HG03064 (cell line): ENCODE measurements around the gene RNASE2.
A peak's percentile ranks its signal among the peaks of the same experiment; 100 is the strongest.
"Not testable (repeated sequence)": the region's sequence is repeated elsewhere in the genome, so short reads cannot be mapped to it uniquely, and the experiment has no call there.

Experiments
- ATAC-seq: cut with Tn5 transposase; IDR thresholded peaks from one replicate; pipeline ENCODE4 v1.9.1; 2021; ENCODE audit warnings: low read depth; ENCODE audit not compliant: unreplicated experiment

Gene RNASE2

DNA sequence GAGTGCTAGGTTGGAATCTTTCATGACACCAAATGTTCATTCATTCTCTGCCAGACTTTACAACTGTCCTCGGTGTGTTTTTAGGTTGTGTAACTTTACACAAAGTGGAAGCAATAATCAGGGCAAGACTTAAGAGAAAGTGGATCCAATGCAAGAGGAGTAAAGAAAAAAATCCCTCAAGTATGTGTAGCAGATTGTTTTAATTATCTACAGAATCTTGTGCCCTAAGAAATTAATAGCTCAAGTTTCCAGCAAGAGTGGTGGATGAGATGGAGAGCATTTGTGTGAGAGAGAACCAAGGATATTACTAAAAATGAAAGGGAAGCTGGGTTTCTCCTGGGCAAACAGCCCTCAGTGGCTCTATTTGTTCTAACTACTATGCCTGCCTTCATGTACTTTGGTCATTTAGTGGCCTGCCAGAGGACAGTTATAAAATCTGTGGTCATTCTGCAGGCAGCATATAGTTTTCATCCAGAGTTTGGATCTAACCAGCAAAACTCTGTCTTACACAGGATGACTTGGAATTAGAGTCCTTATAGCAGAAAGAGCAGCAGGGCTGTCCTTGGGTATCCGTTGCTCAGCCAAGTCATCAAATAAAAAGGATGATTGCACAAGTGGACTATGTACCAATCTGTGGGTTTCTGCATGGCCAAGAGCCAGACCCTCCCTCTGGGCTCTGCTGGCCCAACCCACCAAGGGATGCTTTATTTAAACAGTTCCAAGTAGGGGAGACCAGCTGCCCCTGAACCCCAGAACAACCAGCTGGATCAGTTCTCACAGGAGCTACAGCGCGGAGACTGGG is at the start of gene RNASE2:
TSS of gene RNASE2 (plus strand) at position 752 of the 802 bp plus-strand sequence. CDS start 285 bp downstream, outside the sequence.
- not testable (repeated sequence) for ATAC-seq

- ATAC-seq, result no peak
Observed at GRCh38 chr14:20905676-20906075, 49.6 kb upstream of the RNASE2 start.

- ATAC-seq, result no peak
Observed at GRCh38 chr14:20907214-20907613, 48.1 kb upstream of the RNASE2 start.

DNA sequence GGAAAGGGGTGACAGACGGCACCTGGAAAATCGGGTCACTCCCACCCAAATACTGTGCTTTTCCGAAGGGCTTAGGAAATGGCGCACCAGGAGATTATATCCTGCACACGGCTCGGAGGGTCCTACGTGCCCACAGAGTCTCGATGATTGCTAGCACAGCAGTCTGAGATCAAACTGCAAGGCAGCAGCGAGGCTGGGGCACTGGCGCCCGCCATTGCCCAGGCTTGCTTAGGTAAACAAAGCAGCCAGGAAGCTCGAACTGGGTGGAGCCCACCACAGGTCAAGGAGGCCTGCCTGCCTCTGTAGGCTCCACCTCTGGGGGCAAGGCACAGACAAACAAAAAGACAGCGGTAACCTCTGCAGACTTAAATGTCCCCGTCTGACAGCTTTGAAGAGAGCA is 44.5 kb upstream of the RNASE2 start:
- ATAC-seq, result not testable (repeated sequence)

GRCh38 chr14:20919038-20919756 is 36.1 kb upstream of the RNASE2 start:
- not testable (repeated sequence) for ATAC-seq

DNA sequence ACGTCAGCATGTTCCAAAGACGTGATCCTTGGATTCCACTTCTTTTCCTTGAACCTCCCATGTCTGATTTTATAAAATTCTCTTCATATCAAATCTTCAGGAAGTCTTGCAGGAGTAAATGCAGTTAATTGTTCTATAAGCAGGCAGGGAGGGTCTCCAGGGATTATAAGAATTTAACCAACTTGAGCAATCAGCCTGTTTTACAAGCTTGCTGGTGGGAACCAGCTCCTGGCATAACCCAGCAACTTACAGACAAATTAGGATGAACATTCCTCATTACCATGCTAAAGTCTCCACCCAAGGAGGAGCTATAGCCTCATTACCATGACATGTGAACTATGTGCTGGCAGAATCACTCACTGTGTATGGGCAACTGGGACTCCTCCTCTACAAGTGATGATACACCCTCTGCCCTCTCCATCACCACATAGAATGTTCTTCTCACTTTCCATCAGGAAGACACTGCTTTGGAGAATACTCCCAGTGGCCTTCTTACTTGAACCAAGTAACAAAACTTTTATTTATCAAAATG is 31.5 kb upstream of the RNASE2 start:
- not testable (repeated sequence) for ATAC-seq

- ATAC-seq, result no peak
Observed at GRCh38 chr14:20934148-20934762, 21.0 kb upstream of the RNASE2 start.

DNA sequence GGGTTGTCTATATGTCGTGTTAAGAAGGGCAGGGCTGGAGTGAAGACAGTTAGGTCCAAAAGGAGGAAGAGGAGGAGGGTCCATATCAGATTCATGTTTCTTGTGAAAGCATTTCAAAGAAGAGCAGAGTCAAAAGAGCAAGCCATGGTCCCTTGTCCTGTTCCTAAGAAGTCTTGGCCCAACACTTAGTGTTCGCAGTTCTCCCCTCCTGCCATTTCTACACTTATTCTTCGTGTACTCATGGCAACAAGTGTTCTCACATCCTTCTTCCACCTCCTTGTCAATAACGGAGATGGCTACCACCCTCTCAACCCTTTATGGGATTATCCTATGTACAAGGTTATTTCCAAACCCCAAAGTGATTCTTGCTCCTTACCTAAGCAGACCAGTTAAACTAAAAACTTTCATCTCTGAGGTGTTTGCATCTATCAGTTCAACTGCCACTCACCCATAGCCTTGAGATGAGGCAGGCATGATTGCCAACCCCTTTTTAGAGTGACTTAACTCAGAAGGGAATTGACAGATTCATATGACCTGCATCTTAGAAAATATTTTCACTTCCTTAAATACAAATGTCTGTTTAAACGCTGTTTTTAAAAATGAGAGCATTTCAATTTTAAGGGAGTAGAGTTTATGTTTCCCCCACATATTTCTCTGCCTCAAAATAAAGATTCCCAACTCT is 19.8 kb upstream of the RNASE2 start:
- ATAC-seq, result no peak

- ATAC-seq, result not testable (repeated sequence)
Observed at GRCh38 chr14:20945146-20945545, 10.1 kb upstream of the RNASE2 start.

DNA sequence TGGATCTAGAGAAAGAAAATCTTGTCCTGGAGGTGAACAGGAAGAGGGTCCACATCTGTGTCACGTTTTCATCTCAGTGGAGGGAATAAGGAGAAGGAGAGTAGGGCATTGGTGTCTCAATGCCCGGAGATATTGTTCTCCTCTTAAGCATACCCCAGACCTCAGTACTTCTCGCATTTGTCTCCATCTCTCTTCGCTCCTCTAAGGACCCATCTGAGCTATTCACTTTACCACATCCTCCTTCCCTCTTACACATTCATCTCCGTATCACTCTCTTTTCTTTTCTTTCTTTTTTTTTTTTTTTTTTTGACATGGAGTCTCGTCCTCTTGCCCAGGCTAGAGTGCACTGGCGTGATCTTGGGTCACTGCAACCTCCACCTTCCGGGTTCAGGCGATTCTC is 8.6 kb upstream of the RNASE2 start:
- not testable (repeated sequence) for ATAC-seq

- not testable (repeated sequence) for ATAC-seq
Observed at GRCh38 chr14:20955538-20955873, 219 bp downstream of the RNASE2 start.

- no peak for ATAC-seq
Observed at GRCh38 chr14:20956376-20956976, 1.2 kb downstream of the RNASE2 start.

DNA sequence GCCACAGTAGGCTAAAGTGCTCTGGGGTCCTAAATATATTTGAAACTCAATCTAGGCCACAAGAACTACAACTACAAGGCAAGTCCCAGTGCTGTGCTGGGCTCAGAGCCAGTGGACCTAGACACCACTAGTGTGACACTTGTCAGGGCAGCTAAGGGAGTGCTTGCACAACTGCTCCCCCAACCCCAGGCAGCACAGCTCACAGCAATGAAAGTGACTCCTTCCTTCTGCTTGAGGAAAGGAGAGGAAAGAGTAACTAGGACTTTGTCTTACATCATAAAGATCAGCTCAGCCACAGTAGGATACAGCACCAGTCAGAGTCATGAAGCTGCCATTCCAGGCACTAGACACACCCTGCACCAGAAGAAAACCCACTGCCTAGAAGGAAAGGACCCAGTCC is 3.7 kb downstream of the RNASE2 start:
- ATAC-seq, result not testable (repeated sequence)

DNA sequence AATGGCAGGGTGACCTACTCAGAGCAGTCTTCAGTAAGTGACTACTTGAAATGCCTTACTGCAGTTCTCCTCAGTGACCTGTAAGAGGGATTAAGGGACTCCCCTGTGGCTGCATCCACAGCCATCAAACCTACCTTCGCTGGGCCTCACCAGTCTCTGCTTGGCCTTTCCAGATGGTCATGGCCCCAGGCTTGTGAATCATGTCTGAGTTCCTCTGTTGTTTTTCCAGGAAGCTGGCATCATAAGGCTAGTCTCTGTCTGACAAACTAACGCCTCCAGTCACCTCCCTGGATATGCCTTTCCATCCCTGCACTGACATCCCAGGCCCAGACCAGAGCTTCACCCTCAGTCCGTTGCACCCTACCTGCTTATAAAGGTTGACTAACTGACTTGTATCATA is 14.0 kb downstream of the RNASE2 start:
- no peak for ATAC-seq

DNA sequence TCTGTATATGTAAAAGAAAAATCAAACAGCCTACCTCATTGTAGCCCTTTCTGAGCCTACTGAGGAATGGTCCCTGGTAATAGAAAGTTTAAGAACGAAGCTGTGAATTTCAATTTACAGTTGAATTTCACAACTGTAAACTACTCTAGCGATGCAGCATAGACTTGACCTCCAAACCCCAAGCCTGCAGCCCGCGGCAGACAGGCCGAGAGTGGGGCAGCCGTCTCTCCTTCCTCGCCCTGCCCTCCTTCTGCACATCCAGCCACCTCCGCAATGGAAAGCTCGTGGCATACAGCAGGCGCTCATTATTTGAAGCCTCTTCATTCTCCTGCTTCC is 15.3 kb downstream of the RNASE2 start:
- ATAC-seq, result no peak

DNA sequence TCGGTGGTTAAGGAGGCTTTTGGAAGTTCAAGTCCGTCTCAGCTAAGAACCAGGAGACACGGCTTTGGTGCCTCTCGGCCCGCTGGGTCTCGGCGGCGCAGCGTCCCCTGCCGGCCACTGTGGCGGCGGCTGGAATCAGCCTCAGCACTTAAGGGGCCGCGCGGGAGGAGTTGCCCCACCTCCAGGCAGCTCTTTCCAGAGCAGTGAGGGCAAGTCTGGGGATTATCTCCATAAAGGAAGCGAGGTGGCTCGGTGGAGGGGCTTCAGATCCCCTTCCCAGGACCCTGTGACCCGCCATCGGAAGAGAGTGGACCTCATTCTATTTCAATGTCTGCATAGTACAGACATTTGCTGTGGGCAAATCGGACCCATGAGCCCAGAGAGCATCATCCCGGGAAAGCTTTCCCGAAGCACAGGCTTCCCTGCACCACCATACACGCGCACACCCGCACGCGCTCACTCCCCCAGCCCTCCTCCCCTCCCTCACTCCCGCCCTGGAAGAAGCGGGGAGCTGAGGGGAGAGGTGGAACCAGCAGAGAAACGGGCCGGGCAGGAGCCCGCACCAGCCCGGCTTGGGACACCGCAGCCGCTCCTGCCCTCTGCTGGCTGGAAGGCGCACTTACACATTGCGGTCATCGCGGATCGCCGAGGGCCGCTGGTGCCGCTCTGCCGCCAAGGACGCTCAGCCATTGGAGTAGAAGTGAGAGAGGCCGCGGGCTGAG is 15.9 kb downstream of the RNASE2 start:
- peak; percentile 92 for ATAC-seq

GRCh38 chr14:20971705-20972021 is 16.4 kb downstream of the RNASE2 start:
- ATAC-seq, result no peak

- ATAC-seq, result no peak
Observed at GRCh38 chr14:20973501-20973900, 18.2 kb downstream of the RNASE2 start.

DNA sequence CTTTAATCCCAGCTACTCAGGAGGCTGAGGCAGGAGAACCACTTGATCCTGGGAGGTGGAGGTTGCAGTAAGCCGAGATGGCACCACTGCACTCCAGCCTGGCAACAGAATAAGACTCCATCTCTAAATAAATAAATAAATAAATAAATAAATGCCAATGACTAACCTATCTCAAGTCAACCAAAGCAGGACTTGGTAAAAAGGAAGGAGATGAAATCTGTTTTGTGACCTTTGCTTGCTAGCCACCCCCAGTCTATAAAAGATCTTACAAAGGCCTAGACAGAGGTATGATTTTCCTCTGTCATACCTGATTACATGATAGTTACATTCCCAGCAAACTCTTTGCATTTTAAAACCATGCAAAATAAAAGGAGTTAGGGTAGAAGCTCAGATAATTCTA is 21.0 kb downstream of the RNASE2 start:
- ATAC-seq, result no peak

- no peak for ATAC-seq
Observed at GRCh38 chr14:20978687-20979086, 23.4 kb downstream of the RNASE2 start.
